ENCODE data around the gene DNAH10.
"Not testable (repeated sequence)": the region's sequence is repeated elsewhere in the genome, so short reads cannot be mapped to it uniquely, and the experiment has no call there.

The DNAH10 gene

GRCh38 chr12:123906711-123907420, 144.8 kb downstream of the DNAH10 start:
- DNase-seq (ENCODE audit: low read depth): no peak

- DNase-seq (ENCODE audit: low read depth): no peak
These were observed 145.8 kb downstream of the DNAH10 start for GRCh38 chr12:123907726-123908476.

- DNase-seq (ENCODE audit: low read depth): no peak
These were observed 147.0 kb downstream of the DNAH10 start for GRCh38 chr12:123908884-123909725.

GRCh38 chr12:123910057-123910456, 148.0 kb downstream of the DNAH10 start:
- DNase-seq (ENCODE audit: low read depth): no peak

GRCh38 chr12:123910761-123911193, 148.7 kb downstream of the DNAH10 start:
- DNase-seq (ENCODE audit: low read depth): no peak

GRCh38 chr12:123911672-123912409, 149.7 kb downstream of the DNAH10 start:
- DNase-seq (ENCODE audit: low read depth): not testable (repeated sequence)

- DNase-seq (ENCODE audit: low read depth): no peak
These were observed 150.6 kb downstream of the DNAH10 start for GRCh38 chr12:123912415-123913380.

GRCh38 chr12:123914726-123915333, 152.7 kb downstream of the DNAH10 start:
- DNase-seq (ENCODE audit: low read depth): no peak

GRCh38 chr12:123916729-123917128, 154.6 kb downstream of the DNAH10 start:
- no peak for DNase-seq (ENCODE audit: low read depth)

GRCh38 chr12:123917337-123917850, 155.3 kb downstream of the DNAH10 start:
- no peak for DNase-seq (ENCODE audit: low read depth)

GRCh38 chr12:123919980-123920360, 157.9 kb downstream of the DNAH10 start:
- DNase-seq (ENCODE audit: low read depth): no peak

- no peak for DNase-seq (ENCODE audit: low read depth)
These were observed 160.9 kb downstream of the DNAH10 start for GRCh38 chr12:123923038-123923437.

GRCh38 chr12:123923927-123924326, 161.8 kb downstream of the DNAH10 start:
- no peak for DNase-seq (ENCODE audit: low read depth)

GRCh38 chr12:123924539-123924938, 162.4 kb downstream of the DNAH10 start:
- no peak for DNase-seq (ENCODE audit: low read depth)

GRCh38 chr12:123928274-123928865, 166.3 kb downstream of the DNAH10 start:
- DNase-seq (ENCODE audit: low read depth): no peak

GRCh38 chr12:123928897-123929296, 166.8 kb downstream of the DNAH10 start:
- DNase-seq (ENCODE audit: low read depth): no peak

GRCh38 chr12:123929946-123930583, 168.0 kb downstream of the DNAH10 start:
- DNase-seq (ENCODE audit: low read depth): no peak

GRCh38 chr12:123931686-123932321, 169.7 kb downstream of the DNAH10 start:
- peak; percentile 55 for DNase-seq (ENCODE audit: low read depth)
